ENCODE data around the gene NEMF. TPM values are rescaled to one million over a fixed set of nuclear protein-coding genes. Genes with fewer than 3 reads are reported as not detected.

NEMF gene
- total RNA-seq, 1 experiment from 2014 or later, result 67.6 TPM

- CTCF ChIA-PET, result interaction anchor here (0.6 kb wide), 1 partner anchor 127 kb away, joined by 4 read pairs; no protein-coding TSS in a partner anchor
- H3K79me2 ChIP-seq (ENCODE audit: low read depth), result no peaks in the 10 kb centered on the region
- peaks cover 8% of the 10 kb centered on the region; the same call in 1 of the 2 replicates for H3K4me1 ChIP-seq (replicated peaks; ENCODE audit: insufficient read depth)
- H4K20me1 ChIP-seq (ENCODE audit: insufficient read depth), result no peaks in the 10 kb centered on the region
- no peak overlapping the region for H3K4me2 ChIP-seq
- TF ChIP-seq EZH2 (IDR thresholded peaks at IDR 0.05; ENCODE audit: low read depth), result no peak
- TF ChIP-seq, protein P1, sequence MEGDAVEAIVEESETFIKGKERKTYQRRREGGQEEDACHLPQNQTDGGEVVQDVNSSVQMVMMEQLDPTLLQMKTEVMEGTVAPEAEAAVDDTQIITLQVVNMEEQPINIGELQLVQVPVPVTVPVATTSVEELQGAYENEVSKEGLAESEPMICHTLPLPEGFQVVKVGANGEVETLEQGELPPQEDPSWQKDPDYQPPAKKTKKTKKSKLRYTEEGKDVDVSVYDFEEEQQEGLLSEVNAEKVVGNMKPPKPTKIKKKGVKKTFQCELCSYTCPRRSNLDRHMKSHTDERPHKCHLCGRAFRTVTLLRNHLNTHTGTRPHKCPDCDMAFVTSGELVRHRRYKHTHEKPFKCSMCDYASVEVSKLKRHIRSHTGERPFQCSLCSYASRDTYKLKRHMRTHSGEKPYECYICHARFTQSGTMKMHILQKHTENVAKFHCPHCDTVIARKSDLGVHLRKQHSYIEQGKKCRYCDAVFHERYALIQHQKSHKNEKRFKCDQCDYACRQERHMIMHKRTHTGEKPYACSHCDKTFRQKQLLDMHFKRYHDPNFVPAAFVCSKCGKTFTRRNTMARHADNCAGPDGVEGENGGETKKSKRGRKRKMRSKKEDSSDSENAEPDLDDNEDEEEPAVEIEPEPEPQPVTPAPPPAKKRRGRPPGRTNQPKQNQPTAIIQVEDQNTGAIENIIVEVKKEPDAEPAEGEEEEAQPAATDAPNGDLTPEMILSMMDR (conservative IDR thresholded peaks at IDR 0.05), result no peak
- H3K9me3 ChIP-seq (ENCODE audit: insufficient read depth, low read depth), result no peaks in the 10 kb centered on the region
- H2AFZ ChIP-seq, result no peak overlapping the region
- no peaks in the 10 kb centered on the region for H3K36me3 ChIP-seq (ENCODE audit: low read depth)
- no TSS peak for BruUV-seq (replicated peaks)
- no peaks in the 10 kb centered on the region for H3K9me2 ChIP-seq (ENCODE audit: insufficient read depth)
- no peak overlapping the region for H3K27ac ChIP-seq
- H3F3A ChIP-seq (ENCODE audit: insufficient read depth, low read depth), result peaks cover 21% of the 10 kb centered on the region
- H3K4me3 ChIP-seq, result no peak overlapping the region
- POLR2A ChIA-PET (ENCODE audit: unreplicated experiment), result no interaction called here
- H3K27me3 ChIP-seq (ENCODE audit: insufficient read depth, low read depth), result no peaks in the 10 kb centered on the region
- DNase-seq, result no peak
- intact Hi-C loops (cut with micrococcal nuclease; ENCODE audit: unreplicated experiment), result no loop called here
These were observed 28.9 kb upstream of the NEMF start for GRCh38 chr14:49881350-49882001.

GRCh38 chr14:49880267-49881064, 27.9 kb upstream of the NEMF start:
- Histone ChIP-seq H4K20me1 (ENCODE audit: insufficient read depth) (no peaks in the 10 kb centered on the region), H2AFZ (no peak overlapping the region), H3K9me3 (ENCODE audit: insufficient read depth, low read depth) (no peaks in the 10 kb centered on the region), H3F3A (ENCODE audit: insufficient read depth, low read depth) (peaks cover 21% of the 10 kb centered on the region), H3K4me2 (no peak overlapping the region), H3K9me2 (ENCODE audit: insufficient read depth) (no peaks in the 10 kb centered on the region), H3K4me3 (no peak overlapping the region), H3K4me1 (replicated peaks; ENCODE audit: insufficient read depth) (peaks cover 8% of the 10 kb centered on the region; the same call in 1 of the 2 replicates), H3K36me3 (ENCODE audit: low read depth) (no peaks in the 10 kb centered on the region), H3K27ac (peak overlapping the region; percentile 36), H3K27me3 (ENCODE audit: insufficient read depth, low read depth) (no peaks in the 10 kb centered on the region), H3K79me2 (ENCODE audit: low read depth) (no peaks in the 10 kb centered on the region)
- ChIA-PET POLR2A (ENCODE audit: unreplicated experiment) (no interaction called here), CTCF (interaction anchor here (0.6 kb wide), 1 partner anchor 22 kb away, joined by 3 read pairs; no protein-coding TSS in a partner anchor)
- no peak for DNase-seq
- no peak for TF ChIP-seq EZH2 (IDR thresholded peaks at IDR 0.05; ENCODE audit: low read depth)
- TF ChIP-seq, protein P1 (conservative IDR thresholded peaks at IDR 0.05), result no peak
- intact Hi-C loops (cut with micrococcal nuclease; ENCODE audit: unreplicated experiment), result no loop called here
- no TSS peak for BruUV-seq (replicated peaks)

- no peak overlapping the region for H3K27ac ChIP-seq
- H3K79me2 ChIP-seq (ENCODE audit: low read depth), result no peaks in the 10 kb centered on the region
- no peaks in the 10 kb centered on the region for H3K27me3 ChIP-seq (ENCODE audit: insufficient read depth, low read depth)
- H3K4me3 ChIP-seq, result no peak overlapping the region
- peak; percentile 39 to 66 for DNase-seq
- no peak overlapping the region for H3K4me2 ChIP-seq
- H4K20me1 ChIP-seq (ENCODE audit: insufficient read depth), result no peaks in the 10 kb centered on the region
- H2AFZ ChIP-seq, result no peak overlapping the region
- no peaks in the 10 kb centered on the region for H3K9me3 ChIP-seq (ENCODE audit: insufficient read depth, low read depth)
- peaks cover 8% of the 10 kb centered on the region; the same call in 1 of the 2 replicates for H3K4me1 ChIP-seq (replicated peaks; ENCODE audit: insufficient read depth)
- H3K36me3 ChIP-seq (ENCODE audit: low read depth), result no peaks in the 10 kb centered on the region
- intact Hi-C loops (cut with micrococcal nuclease; ENCODE audit: unreplicated experiment), result no loop called here
- ChIA-PET CTCF (interaction anchor here (0.6 to 1.1 kb wide), 4 partner anchors 12 to 335 kb away, joined by 3 to 6 read pairs (median 4); no protein-coding TSS in a partner anchor), POLR2A (ENCODE audit: unreplicated experiment) (no interaction called here)
- H3K9me2 ChIP-seq (ENCODE audit: insufficient read depth), result no peaks in the 10 kb centered on the region
- peaks cover 21% of the 10 kb centered on the region for H3F3A ChIP-seq (ENCODE audit: insufficient read depth, low read depth)
- BruUV-seq (replicated peaks), result no TSS peak
- TF ChIP-seq EZH2 (IDR thresholded peaks at IDR 0.05; ENCODE audit: low read depth), result no peak
- TF ChIP-seq, protein P1 (conservative IDR thresholded peaks at IDR 0.05), result peak; percentile 74
These were observed 27.1 kb upstream of the NEMF start for GRCh38 chr14:49879646-49880204.
